OCI-LY1 (cell line): ENCODE measurements around the gene MMADHC.

Experiments used
- EZH2 ChIP-seq: fragments of 200-600 bp; sonication (generic), shearing (Covaris generic); IDR thresholded peaks from 2 replicates; pipeline ENCODE4 v1.8.0; 2017; ENCODE audit warnings: borderline replicate concordance, mixed run types, mild to moderate bottlenecking, antibody characterized with exemption, low read length, moderate library complexity, mixed read lengths
- TF ChIP-seq, protein P1 (sequence below): fragments of 200-600 bp; sonication (generic), shearing (Covaris generic); IDR thresholded peaks from 2 replicates; pipeline ENCODE4 v1.5.1; 2017; ENCODE audit warnings: mild to moderate bottlenecking, antibody characterized with exemption, low read length, moderate library complexity, mixed read lengths

GRCh38 chr2:149611100-149611820, 23.7 kb upstream of the MMADHC start:
- TF ChIP-seq, protein P1, sequence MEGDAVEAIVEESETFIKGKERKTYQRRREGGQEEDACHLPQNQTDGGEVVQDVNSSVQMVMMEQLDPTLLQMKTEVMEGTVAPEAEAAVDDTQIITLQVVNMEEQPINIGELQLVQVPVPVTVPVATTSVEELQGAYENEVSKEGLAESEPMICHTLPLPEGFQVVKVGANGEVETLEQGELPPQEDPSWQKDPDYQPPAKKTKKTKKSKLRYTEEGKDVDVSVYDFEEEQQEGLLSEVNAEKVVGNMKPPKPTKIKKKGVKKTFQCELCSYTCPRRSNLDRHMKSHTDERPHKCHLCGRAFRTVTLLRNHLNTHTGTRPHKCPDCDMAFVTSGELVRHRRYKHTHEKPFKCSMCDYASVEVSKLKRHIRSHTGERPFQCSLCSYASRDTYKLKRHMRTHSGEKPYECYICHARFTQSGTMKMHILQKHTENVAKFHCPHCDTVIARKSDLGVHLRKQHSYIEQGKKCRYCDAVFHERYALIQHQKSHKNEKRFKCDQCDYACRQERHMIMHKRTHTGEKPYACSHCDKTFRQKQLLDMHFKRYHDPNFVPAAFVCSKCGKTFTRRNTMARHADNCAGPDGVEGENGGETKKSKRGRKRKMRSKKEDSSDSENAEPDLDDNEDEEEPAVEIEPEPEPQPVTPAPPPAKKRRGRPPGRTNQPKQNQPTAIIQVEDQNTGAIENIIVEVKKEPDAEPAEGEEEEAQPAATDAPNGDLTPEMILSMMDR, result no peak
- TF ChIP-seq EZH2, result no peak
